ENCODE results near the gene TSPAN33. TPM values are rescaled to one million over a fixed set of nuclear protein-coding genes. Genes with fewer than 3 reads are reported as not detected.
"Not testable (repeated sequence)": the region's sequence is repeated elsewhere in the genome, so short reads cannot be mapped to it uniquely, and the experiment has no call there.

Gene TSPAN33
- total and polyA plus RNA-seq, 4 donors: 16.4 to 24.8 (median 18.6) TPM

GRCh38 chr7:129216101-129216715 lies 71.7 kb downstream of the TSPAN33 start:
- H3K36me3 ChIP-seq (ENCODE audit: control insufficient read depth, insufficient read depth, low read length): peaks cover 20% of the 10 kb centered on the region
- WGBS (ENCODE audit: insufficient coverage): 95% methylated on average over 32 of the region's 34 CpGs
- not testable (repeated sequence) for DNase-seq (ENCODE audit: low read depth in 4 of 6, low spot score in 6 of 6); H3K27me3 ChIP-seq (ENCODE audit: control insufficient read depth, insufficient read depth, low read length); H3K27ac ChIP-seq (ENCODE audit: low read depth, low read length); H3K9me3 ChIP-seq (ENCODE audit: control insufficient read depth, insufficient read depth, low read length); H3K4me3 ChIP-seq (ENCODE audit: low read depth, low read length)
- peaks cover 12% of the 10 kb centered on the region for H3K4me1 ChIP-seq (ENCODE audit: control insufficient read depth, insufficient read depth, low read length)

GRCh38 chr7:129216821-129217416 lies 72.4 kb downstream of the TSPAN33 start:
- H3K27me3 ChIP-seq (ENCODE audit: control insufficient read depth, insufficient read depth, low read length); DNase-seq (ENCODE audit: low read depth in 4 of 6, low spot score in 6 of 6); H3K4me3 ChIP-seq (ENCODE audit: low read depth, low read length); H3K27ac ChIP-seq (ENCODE audit: low read depth, low read length); H3K9me3 ChIP-seq (ENCODE audit: control insufficient read depth, insufficient read depth, low read length): not testable (repeated sequence)
- Histone ChIP-seq H3K36me3 (ENCODE audit: control insufficient read depth, insufficient read depth, low read length) (peaks cover 13% of the 10 kb centered on the region), H3K4me1 (ENCODE audit: control insufficient read depth, insufficient read depth, low read length) (peaks cover 12% of the 10 kb centered on the region)
- WGBS (ENCODE audit: insufficient coverage): 96% methylated on average over 3 of the region's 8 CpGs

GRCh38 chr7:129218514-129219062 lies 74.1 kb downstream of the TSPAN33 start:
- 16% methylated on average over 9 of the region's 9 CpGs for WGBS (ENCODE audit: insufficient coverage)
- H3K4me3 ChIP-seq (ENCODE audit: low read depth, low read length): no peak overlapping the region
- no peaks in the 10 kb centered on the region for H3K27me3 ChIP-seq (ENCODE audit: control insufficient read depth, insufficient read depth, low read length)
- no peaks in the 10 kb centered on the region for H3K36me3 ChIP-seq (ENCODE audit: control insufficient read depth, insufficient read depth, low read length)
- H3K27ac ChIP-seq (ENCODE audit: low read depth, low read length): no peak overlapping the region
- DNase-seq (ENCODE audit: low read depth in 4 of 6, low spot score in 6 of 6): peak; percentile 70 to 95 (median 80)
- no peaks in the 10 kb centered on the region for H3K9me3 ChIP-seq (ENCODE audit: control insufficient read depth, insufficient read depth, low read length)
- H3K4me1 ChIP-seq (ENCODE audit: control insufficient read depth, insufficient read depth, low read length): peaks cover 12% of the 10 kb centered on the region

GRCh38 chr7:129219166-129219565 lies 74.7 kb downstream of the TSPAN33 start:
- WGBS (ENCODE audit: insufficient coverage): 93% methylated on average over 3 of the region's 4 CpGs
- not testable (repeated sequence) for H3K27me3 ChIP-seq (ENCODE audit: control insufficient read depth, insufficient read depth, low read length); H3K4me3 ChIP-seq (ENCODE audit: low read depth, low read length); H3K27ac ChIP-seq (ENCODE audit: low read depth, low read length); DNase-seq (ENCODE audit: low read depth in 4 of 6, low spot score in 6 of 6); H3K36me3 ChIP-seq (ENCODE audit: control insufficient read depth, insufficient read depth, low read length); H3K9me3 ChIP-seq (ENCODE audit: control insufficient read depth, insufficient read depth, low read length); H3K4me1 ChIP-seq (ENCODE audit: control insufficient read depth, insufficient read depth, low read length)

Small RNA genes lying within 50 kb of the gene (small RNA-seq; reads per million reads assigned to genes)
- 0.14 reads per million for gene RNY1P11 (ENCODE audit: low replicate concordance)

Other genes starting within 250 kb of the TSPAN33 start
- 1 to 10 TPM in 1 of 2 donors, under 1 TPM in 1; 0.40 to 1.5 TPM for gene KCP, start 234.0 kb upstream of the TSPAN33 start, total RNA-seq
- gene KCP, start 234.0 kb upstream of the TSPAN33 start, polyA plus RNA-seq (ENCODE audit: insufficient read length in 2 of 2): 1 to 10 TPM; 1.7 to 2.3 TPM
- 1 to 10 TPM; 5.0 to 6.1 TPM for gene IRF5, start 206.8 kb upstream of the TSPAN33 start, total RNA-seq
- 1 to 10 TPM; 6.5 to 7.7 TPM for gene IRF5, start 206.8 kb upstream of the TSPAN33 start, polyA plus RNA-seq (ENCODE audit: insufficient read length in 2 of 2)
- 10 to 100 TPM; 42.4 to 56.8 TPM for gene TNPO3, start 89.6 kb upstream of the TSPAN33 start, total RNA-seq
- 10 to 100 TPM; 41.6 to 46.9 TPM for gene TNPO3, start 89.6 kb upstream of the TSPAN33 start, polyA plus RNA-seq (ENCODE audit: insufficient read length in 2 of 2)
- 10 to 100 TPM; 17.0 to 49.0 TPM for gene SMO, start 43.9 kb downstream of the TSPAN33 start, total RNA-seq
- 10 to 100 TPM; 27.9 to 38.1 TPM for gene SMO, start 43.9 kb downstream of the TSPAN33 start, polyA plus RNA-seq (ENCODE audit: insufficient read length in 2 of 2)
- 100 to 1,000 TPM in 1 of 2 donors, 10 to 100 TPM in 1; 75.9 to 138 TPM for gene AHCYL2, start 80.3 kb downstream of the TSPAN33 start, total RNA-seq
- gene AHCYL2, start 80.3 kb downstream of the TSPAN33 start, polyA plus RNA-seq (ENCODE audit: insufficient read length in 2 of 2): 10 to 100 TPM; 44.6 to 62.0 TPM

Data from spinal cord (tissue), 10 donors.